ENCODE data around the gene SULF2.
A peak's percentile ranks its signal among the peaks of the same experiment; 100 is the strongest.

The SULF2 gene

DNA sequence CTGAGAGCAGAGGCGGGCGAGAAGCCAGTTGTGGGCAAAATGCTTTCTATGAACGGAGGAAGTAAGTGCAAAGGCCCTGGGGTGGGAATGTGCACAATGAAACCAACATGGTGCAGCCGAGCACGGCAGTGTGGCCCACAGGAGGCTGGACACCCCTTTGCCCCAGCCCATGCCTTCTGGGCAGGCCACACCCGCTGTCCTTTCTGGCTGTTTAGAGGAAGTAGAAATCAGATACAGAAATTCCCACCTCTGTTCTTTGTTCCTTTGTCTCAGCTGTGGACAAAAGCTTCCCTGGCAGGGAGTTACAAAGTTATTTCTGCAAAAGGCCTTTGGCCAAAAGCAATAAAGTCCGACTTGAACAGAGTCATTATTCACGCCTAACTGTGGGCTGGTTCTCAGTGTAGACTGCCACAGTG is 11.9 kb downstream of the SULF2 start:
- peaks cover 10% of the 10 kb centered on the region for H3K4me1 ChIP-seq
- H3K36me3 ChIP-seq (replicated peaks): no peaks in the 10 kb centered on the region
- DNase-seq (ENCODE audit: low spot score in 2 of 2): peak; percentile 68 to 77
- no peaks in the 10 kb centered on the region for H3K27me3 ChIP-seq (ENCODE audit: low read depth)
- in situ Hi-C loops (cut with MboI; ENCODE audit: low sequenced_read_pairs): no loop called here
- no peak overlapping the region for H3K4me3 ChIP-seq
- no peaks in the 10 kb centered on the region for H3K9me3 ChIP-seq

DNA sequence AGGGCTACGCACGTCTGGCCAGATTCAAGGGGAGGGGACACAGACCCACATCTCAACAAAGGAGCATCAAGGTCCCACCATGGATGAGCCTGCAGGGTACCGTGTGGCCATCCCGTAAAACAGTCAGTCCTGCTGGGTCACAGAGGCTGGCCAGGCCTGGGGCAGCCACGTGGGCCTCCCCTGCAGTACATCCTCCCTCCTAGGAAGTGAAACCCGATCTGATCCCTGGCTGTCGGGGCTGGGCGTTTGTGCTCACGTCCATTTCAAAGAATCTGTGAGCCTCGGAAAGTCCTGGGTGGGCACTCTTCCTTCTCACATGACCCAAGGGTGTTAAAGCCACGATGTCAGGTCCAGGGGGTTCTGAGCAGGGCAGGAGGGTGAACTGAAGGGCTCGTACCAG is 14.3 kb downstream of the SULF2 start:
- H3K4me1 ChIP-seq: peaks cover 22% of the 10 kb centered on the region
- no peaks in the 10 kb centered on the region for H3K36me3 ChIP-seq (replicated peaks)
- in situ Hi-C loops (cut with MboI; ENCODE audit: low sequenced_read_pairs): no loop called here

DNA sequence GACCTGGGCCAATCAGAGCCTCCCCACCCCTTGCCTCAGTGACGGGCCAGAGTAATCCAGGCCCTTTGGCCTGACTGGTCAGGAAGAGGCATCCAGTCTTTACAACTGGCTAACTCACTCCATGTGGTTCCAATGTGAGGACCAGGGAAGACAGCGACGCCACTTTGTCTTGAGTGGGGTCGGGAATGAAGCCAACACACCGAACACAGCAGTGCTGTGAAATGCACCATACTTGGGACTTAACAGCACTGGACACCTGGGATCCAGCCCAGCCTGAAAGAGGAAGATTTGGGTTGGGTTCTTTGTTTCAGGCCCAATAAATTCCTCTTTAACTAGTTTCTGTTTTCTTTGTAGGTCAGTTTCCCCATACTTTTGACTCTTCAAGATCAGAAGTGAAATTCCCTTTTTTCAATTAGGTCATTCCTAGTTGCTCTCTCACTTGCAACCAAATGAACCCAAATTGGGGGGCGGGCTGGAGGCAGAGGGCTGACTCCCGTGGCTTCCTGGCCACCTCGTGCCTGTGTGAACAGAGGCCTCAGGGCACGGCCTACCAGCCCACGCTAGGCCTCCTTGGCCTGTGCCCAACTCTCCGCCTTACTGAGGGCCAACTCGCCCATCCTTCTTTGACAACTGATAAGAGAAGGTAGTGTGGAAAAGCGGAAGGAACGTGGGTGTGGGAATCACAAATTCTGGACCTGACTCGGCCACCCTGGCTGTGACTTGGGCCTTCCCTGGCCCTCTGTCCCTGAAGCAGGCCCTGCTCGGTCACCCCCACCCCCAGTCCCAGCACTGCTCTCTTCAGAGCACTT is 17.1 kb downstream of the SULF2 start:
- H3K9me3 ChIP-seq: no peaks in the 10 kb centered on the region
- H3K4me3 ChIP-seq: no peak overlapping the region

More for the DNA sequence above, 14.3 kb downstream of the SULF2 start:
- no peaks in the 10 kb centered on the region for H3K27me3 ChIP-seq (ENCODE audit: low read depth)
- no peak overlapping the region for H3K4me3 ChIP-seq
- H3K9me3 ChIP-seq: no peaks in the 10 kb centered on the region
- no peak for DNase-seq (ENCODE audit: low spot score in 2 of 2)

DNA sequence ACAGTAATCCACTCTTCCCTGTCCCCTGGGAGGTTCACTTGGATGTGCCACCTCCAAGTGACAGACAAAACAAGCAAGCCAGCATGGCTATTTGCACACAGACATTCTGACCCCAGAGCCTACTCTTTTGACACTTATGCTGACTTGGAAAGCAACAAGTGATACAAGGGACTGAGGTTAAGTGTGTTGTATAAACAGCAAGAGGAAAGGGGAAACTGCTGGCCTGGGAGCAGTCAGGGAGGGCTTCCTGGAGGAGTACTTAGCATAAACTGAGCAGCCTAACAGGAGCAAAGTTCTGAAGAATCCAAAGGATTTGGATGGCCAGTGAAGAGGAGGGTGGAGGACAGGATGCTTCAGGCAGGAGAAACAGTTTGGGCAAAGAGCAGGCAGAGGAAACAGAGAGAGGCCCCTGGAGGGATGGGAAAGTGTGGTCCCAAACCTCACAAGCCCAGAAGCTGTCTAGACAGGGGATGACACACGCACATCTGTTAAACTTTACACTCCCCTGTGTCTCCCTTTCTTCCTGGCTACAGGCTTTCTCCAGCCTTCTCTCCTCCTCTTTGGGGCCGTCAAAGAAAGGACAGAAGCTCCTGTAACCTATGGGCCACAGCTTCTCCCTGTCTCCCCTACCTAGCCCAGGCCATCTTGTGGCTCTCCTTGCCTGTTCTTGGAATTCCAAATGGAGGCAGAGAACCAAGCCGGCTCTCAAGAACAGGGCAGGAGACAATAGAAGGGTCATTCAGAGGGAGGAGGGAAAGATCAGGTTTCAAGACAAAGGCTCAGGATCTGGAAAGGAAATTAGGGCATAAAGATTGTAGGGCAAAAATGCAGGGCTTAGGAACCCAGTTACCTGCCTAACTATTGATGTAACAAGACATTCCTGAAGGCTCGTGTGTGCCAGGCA is 19.3 kb downstream of the SULF2 start:
- no peaks in the 10 kb centered on the region for H3K9me3 ChIP-seq
- in situ Hi-C loops (cut with MboI; ENCODE audit: low sequenced_read_pairs): no loop called here
- H3K27me3 ChIP-seq (ENCODE audit: low read depth): no peaks in the 10 kb centered on the region

More for the DNA sequence above, 17.1 kb downstream of the SULF2 start:
- no peaks in the 10 kb centered on the region for H3K36me3 ChIP-seq (replicated peaks)
- H3K4me1 ChIP-seq: peaks cover 14% of the 10 kb centered on the region
- in situ Hi-C loops (cut with MboI; ENCODE audit: low sequenced_read_pairs): no loop called here
- DNase-seq (ENCODE audit: low spot score in 2 of 2): no peak
- no peaks in the 10 kb centered on the region for H3K27me3 ChIP-seq (ENCODE audit: low read depth)

DNA sequence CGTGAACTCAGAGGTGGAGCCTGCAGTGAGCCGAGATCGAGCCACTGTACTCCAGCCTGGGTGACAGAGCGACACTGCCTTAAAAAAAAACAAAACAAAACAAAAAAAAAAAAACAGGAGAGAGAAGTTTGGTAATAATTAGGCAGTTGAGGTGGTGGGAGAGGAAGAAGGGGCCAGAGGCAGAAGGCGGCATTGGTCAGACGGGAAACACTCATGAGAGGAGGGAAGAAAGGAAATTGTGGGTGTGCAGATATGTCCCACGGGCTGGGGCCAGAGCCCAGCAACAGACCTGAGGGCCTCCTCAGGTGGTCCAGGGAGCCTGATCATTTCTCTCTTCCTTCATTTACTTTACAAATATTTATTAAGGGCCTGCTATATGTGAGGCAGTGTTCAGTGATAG is 20.0 kb downstream of the SULF2 start:
- Histone ChIP-seq H3K27me3 (ENCODE audit: low read depth) (no peaks in the 10 kb centered on the region), H3K4me3 (no peak overlapping the region), H3K9me3 (no peaks in the 10 kb centered on the region), H3K4me1 (peaks cover 19% of the 10 kb centered on the region), H3K36me3 (replicated peaks) (no peaks in the 10 kb centered on the region)
- no peak for DNase-seq (ENCODE audit: low spot score in 2 of 2)
- in situ Hi-C loops (cut with MboI; ENCODE audit: low sequenced_read_pairs): no loop called here

More for the DNA sequence above, 19.3 kb downstream of the SULF2 start:
- Histone ChIP-seq H3K4me1 (peaks cover 19% of the 10 kb centered on the region), H3K4me3 (no peak overlapping the region), H3K36me3 (replicated peaks) (no peaks in the 10 kb centered on the region)
- DNase-seq (ENCODE audit: low spot score in 2 of 2): peak; percentile 45 to 54

DNA sequence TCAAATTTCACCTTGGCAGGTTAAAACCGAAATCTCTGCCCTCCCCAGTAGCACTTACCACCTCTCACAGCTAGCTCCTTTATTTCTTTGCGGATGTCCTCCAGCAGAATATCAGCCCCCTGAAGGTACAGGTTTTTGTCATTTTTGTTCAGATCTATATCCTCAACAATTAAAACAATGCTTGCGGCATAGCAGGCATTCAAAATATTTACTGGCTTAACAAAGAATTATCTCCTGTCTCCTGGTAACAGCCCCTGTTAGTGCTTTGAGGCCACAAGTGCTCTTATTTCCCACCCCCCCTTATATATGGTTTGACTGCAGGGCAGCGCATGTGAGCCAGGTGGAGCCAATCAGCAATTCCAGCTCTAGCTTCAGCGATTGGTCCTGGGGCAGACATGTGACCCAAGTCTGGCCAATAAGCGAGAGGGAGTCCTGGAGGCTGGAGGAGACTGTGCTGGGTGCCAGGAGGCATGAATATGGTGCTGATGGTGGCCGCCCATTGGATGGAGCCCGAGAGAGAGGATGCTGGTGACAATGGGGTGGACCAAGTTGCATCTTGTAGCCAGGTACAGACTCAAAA is 21.0 kb downstream of the SULF2 start:
- peaks cover 19% of the 10 kb centered on the region for H3K4me1 ChIP-seq
- in situ Hi-C loops (cut with MboI; ENCODE audit: low sequenced_read_pairs): no loop called here
- H3K36me3 ChIP-seq (replicated peaks): no peaks in the 10 kb centered on the region
- no peak for DNase-seq (ENCODE audit: low spot score in 2 of 2)
- H3K27me3 ChIP-seq (ENCODE audit: low read depth): no peaks in the 10 kb centered on the region
- H3K9me3 ChIP-seq: no peaks in the 10 kb centered on the region
- no peak overlapping the region for H3K4me3 ChIP-seq

DNA sequence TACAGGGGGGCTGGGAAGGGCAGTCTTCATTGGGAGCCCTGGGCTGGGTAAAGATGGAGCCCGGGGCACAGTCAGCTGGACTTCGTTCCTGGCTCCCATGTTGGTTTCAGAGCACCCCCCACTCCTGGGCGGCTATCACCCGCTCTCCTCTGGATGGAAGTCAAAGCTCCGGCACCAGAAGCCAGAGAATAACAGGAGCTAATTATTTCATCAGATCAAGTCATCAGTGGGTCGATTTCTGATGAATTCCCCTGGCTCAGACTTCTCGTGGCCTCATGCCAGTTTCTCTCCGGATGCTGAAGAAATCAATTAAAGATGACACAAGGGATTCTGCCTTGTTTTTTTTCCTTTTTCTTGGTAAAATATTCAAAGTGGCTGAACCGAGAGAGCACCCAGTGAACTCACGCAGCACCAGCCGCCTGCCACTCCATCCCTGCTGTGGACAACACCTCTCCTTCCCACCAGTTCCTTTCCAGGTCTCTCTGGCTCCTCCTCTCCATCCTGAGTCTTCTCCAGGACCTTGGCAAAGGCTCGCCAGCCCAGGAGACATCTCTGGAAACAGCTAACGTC is 22.5 kb downstream of the SULF2 start:
- in situ Hi-C loops (cut with MboI; ENCODE audit: low sequenced_read_pairs): no loop called here
- no peak for DNase-seq (ENCODE audit: low spot score in 2 of 2)
- H3K4me3 ChIP-seq: no peak overlapping the region
- H3K9me3 ChIP-seq: no peaks in the 10 kb centered on the region
- no peaks in the 10 kb centered on the region for H3K36me3 ChIP-seq (replicated peaks)
- peaks cover 19% of the 10 kb centered on the region for H3K4me1 ChIP-seq
- no peaks in the 10 kb centered on the region for H3K27me3 ChIP-seq (ENCODE audit: low read depth)

DNA sequence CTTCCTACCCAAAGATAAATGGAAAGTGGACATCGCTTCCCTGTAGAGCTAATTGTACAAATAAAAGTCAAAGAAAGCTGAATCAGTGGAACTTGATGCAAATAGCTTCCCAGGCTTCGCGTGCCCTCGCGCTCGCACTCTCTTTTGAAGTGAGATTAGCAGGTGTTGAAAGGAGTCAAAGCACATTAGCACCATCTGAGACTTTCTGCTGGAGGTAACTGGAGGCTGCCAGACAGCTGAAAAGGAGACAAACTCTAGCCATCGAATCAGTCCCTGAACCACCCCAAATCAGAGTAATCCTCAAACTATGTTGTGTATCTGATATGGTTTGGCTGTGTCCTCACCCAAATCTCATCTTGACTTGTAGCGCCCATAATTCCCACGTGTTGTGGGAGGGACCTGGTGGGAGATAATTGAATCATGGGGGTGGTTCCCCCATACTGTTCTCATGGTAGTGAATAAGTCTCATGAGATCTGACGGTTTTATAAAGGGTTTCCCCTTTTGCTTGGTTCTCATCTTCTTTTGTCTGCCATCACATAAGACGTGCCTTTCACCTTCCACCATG is 23.7 kb downstream of the SULF2 start:
- H3K9me3 ChIP-seq: no peaks in the 10 kb centered on the region
- no peaks in the 10 kb centered on the region for H3K36me3 ChIP-seq (replicated peaks)
- no peaks in the 10 kb centered on the region for H3K27me3 ChIP-seq (ENCODE audit: low read depth)

DNA sequence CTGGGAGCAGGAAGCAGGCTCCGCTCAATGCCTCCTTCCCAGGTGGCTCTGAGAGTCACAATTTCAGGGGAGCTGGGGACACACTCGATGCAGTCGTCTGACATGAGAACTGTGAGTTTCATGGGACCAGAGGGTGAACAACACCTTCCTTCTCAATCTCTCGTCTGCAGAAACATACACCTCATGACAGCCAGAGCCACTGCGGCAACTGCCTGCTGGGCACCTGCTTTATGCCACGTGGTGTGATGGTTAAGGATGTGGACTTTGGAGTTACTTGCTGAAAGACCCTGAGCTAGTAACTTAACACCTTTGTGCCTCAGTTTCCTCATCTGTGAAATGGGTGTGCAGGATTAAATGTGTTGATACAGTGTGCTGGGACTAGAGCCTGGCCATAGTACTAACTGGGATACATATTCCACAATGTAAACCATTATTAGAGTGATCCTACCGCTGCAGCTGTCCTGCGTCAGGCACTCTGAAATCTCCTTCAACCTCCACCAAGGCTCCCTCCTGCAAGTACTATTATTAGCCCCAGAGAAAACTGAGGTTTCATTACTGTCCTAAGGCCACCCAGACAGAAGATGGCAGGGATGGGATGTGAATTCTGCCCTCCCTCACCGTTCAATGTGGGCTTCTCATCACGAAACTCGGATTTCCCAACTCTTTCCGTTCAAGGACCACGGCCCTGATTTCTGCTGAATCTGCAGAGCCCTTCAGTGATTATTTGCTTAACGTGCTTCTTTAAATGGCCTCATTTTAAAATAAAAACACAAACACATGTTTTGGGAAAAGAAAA is 24.4 kb downstream of the SULF2 start:
- H3K4me1 ChIP-seq: peaks cover 8% of the 10 kb centered on the region
- no peak overlapping the region for H3K4me3 ChIP-seq
- no peaks in the 10 kb centered on the region for H3K36me3 ChIP-seq (replicated peaks)
- no peaks in the 10 kb centered on the region for H3K9me3 ChIP-seq
- no peaks in the 10 kb centered on the region for H3K27me3 ChIP-seq (ENCODE audit: low read depth)
- DNase-seq (ENCODE audit: low spot score in 2 of 2): no peak
- in situ Hi-C loops (cut with MboI; ENCODE audit: low sequenced_read_pairs): no loop called here

More for the DNA sequence above, 23.7 kb downstream of the SULF2 start:
- DNase-seq (ENCODE audit: low spot score in 2 of 2): peak in 1 of 2 experiments; percentile 27
- Histone ChIP-seq H3K4me1 (peaks cover 13% of the 10 kb centered on the region), H3K4me3 (no peak overlapping the region)
- in situ Hi-C loops (cut with MboI; ENCODE audit: low sequenced_read_pairs): no loop called here

DNA sequence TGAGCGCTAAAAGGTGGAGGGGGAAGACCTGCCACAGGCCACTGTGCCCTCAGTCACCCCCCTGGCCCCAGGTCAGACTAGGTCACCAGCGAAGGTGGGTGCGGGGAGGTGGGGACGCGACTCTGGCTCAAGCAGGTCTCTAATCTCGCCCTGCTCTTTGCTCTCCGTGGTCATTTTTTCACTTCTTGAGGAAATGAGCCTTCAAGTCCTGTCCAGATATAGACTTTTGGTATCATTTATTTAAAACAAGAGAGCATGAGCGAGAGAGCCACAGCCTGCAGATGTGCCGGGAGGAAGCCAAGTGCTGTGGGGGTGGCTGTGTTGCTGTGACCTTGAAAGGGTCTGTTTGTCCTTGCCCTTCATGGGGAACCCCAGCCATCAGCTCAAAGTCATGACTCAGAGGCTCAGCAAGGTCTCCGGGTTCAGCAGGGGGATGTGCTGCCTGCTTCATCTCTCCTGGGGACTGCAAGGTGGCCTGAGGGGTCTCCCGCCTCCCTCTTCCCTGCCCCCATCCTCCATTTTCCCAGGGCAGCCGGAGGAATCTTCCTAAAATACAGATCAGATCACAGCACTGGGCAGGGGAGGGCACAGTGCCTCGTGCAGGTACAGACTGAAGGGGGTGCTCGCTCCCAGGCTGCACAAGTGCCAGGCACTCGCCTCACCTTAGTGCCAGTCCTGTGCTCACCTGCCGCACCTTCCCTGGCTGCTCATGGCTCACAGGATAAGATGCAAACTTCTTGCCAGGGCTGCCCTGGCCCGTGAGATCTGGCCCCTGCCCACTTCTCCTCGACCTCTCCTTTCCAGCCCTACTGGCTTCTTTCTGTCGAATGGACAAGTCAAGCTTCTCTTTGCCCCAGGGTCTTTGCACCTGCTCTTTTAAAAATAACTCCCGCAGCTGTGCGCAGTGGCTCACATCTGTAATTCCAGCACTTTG is 26.5 kb downstream of the SULF2 start:
- H3K36me3 ChIP-seq (replicated peaks): no peaks in the 10 kb centered on the region
- in situ Hi-C loops (cut with MboI; ENCODE audit: low sequenced_read_pairs): no loop called here
- H3K27me3 ChIP-seq (ENCODE audit: low read depth): no peaks in the 10 kb centered on the region
- peaks cover 7% of the 10 kb centered on the region for H3K4me1 ChIP-seq
- no peaks in the 10 kb centered on the region for H3K9me3 ChIP-seq
- DNase-seq (ENCODE audit: low spot score in 2 of 2): no peak
- no peak overlapping the region for H3K4me3 ChIP-seq

DNA sequence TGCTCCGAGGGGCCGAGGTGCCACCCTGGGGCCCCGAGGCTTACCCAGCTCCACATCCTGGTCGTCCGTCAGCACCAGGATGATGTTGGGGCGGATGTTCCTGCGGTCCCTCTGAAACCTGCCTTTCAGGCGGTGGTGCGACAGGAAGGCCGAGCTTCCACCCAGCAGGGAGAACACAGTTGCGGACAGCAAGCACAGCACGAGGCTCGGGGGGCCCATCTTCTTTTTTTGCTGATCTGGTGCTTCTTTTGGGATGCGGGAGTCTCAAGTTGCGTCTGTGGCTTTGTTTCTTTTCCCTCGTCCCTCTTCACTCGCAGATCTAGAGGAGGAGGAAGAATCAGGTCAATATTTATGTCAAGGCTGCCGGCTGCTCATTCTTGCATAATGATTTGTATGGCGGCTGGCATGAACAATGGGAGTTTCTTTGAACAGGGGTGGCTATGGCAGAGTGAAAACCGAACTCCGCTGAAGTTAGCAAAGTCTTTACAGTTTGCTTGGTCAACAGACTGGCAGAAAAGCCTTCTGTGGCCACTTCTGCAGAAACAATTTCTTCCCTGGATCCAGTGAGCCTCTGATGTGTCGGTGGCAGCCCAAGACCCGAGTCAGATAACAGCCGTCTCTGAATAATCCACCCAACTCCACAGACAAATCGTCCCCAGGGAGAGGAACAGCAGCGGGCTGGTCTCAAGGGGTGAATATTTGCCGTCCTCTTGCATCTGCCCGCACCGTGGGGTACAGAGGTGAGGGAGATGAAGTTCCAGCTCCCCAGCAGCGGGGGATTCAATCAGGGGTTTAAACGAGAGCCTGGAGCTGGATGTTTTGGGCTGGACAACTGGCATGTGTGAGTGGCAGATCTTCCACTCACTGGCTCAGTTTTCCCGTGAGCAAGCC is 27.9 kb downstream of the SULF2 start:
- no peaks in the 10 kb centered on the region for H3K36me3 ChIP-seq (replicated peaks)
- H3K4me1 ChIP-seq: peaks cover 7% of the 10 kb centered on the region
- no peak for DNase-seq (ENCODE audit: low spot score in 2 of 2)
- H3K9me3 ChIP-seq: no peaks in the 10 kb centered on the region
- H3K27me3 ChIP-seq (ENCODE audit: low read depth): no peaks in the 10 kb centered on the region
- in situ Hi-C loops (cut with MboI; ENCODE audit: low sequenced_read_pairs): no loop called here
- no peak overlapping the region for H3K4me3 ChIP-seq

All from HAP-1 (cell line).